ENCODE data around the gene CFAP57.

The CFAP57 gene

GRCh38 chr1:43253876-43254275 is 81.7 kb downstream of the CFAP57 start:
- DNase-seq (ENCODE audit: low read depth, low spot score) = no peak

GRCh38 chr1:43255438-43256210 is 83.5 kb downstream of the CFAP57 start:
- DNase-seq (ENCODE audit: low read depth, low spot score) = no peak

GRCh38 chr1:43256675-43257570 is 84.8 kb downstream of the CFAP57 start:
- DNase-seq (ENCODE audit: low read depth, low spot score) = no peak

GRCh38 chr1:43258370-43258769 is 86.2 kb downstream of the CFAP57 start:
- no peak for DNase-seq (ENCODE audit: low read depth, low spot score)

GRCh38 chr1:43265431-43265830 is 93.3 kb downstream of the CFAP57 start:
- DNase-seq (ENCODE audit: low read depth, low spot score) = no peak

GRCh38 chr1:43266881-43267280 is 94.8 kb downstream of the CFAP57 start:
- no peak for DNase-seq (ENCODE audit: low read depth, low spot score)

- DNase-seq (ENCODE audit: low read depth, low spot score) = no peak
Observed at GRCh38 chr1:43267291-43267805, 95.2 kb downstream of the CFAP57 start.

- no peak for DNase-seq (ENCODE audit: low read depth, low spot score)
Observed at GRCh38 chr1:43267818-43268425, 95.8 kb downstream of the CFAP57 start.

- DNase-seq (ENCODE audit: low read depth, low spot score) = no peak
Observed at GRCh38 chr1:43269627-43270375, 97.7 kb downstream of the CFAP57 start, which contains the start of gene TMEM125. Gene TMEM125, plus strand, starts transcription at chr1:43269983. Its CDS starts 2,740 bp downstream, at chr1:43272723.

- no peak for DNase-seq (ENCODE audit: low read depth, low spot score)
Observed at GRCh38 chr1:43270421-43271095, 98.4 kb downstream of the CFAP57 start.

- DNase-seq (ENCODE audit: low read depth, low spot score) = no peak
Observed at GRCh38 chr1:43271186-43272118, 99.3 kb downstream of the CFAP57 start.

- DNase-seq (ENCODE audit: low read depth, low spot score) = no peak
Observed at GRCh38 chr1:43272161-43272560, 100.0 kb downstream of the CFAP57 start.

GRCh38 chr1:43272576-43273571 is 100.7 kb downstream of the CFAP57 start:
- DNase-seq (ENCODE audit: low read depth, low spot score) = no peak

GRCh38 chr1:43273708-43274107 is 101.6 kb downstream of the CFAP57 start:
- DNase-seq (ENCODE audit: low read depth, low spot score) = no peak

- DNase-seq (ENCODE audit: low read depth, low spot score) = no peak
Observed at GRCh38 chr1:43274125-43274803, 102.1 kb downstream of the CFAP57 start.

GRCh38 chr1:43274804-43275180 is 102.7 kb downstream of the CFAP57 start:
- no peak for DNase-seq (ENCODE audit: low read depth, low spot score)

GRCh38 chr1:43275826-43276620 is 103.9 kb downstream of the CFAP57 start:
- no peak for DNase-seq (ENCODE audit: low read depth, low spot score)

Measured in activated naive CD8-positive, alpha-beta T cell treated with anti-CD3 and anti-CD28 coated beads, Interleukin-2, amount 50 U/mL, for 16 hours (primary cell).